ENCODE data around the gene TSPEAR.
"Not testable (repeated sequence)": the region's sequence is repeated elsewhere in the genome, so short reads cannot be mapped to it uniquely, and the experiment has no call there.

TSPEAR gene

GRCh38 chr21:44702973-44703730 is 8.2 kb downstream of the TSPEAR start:
- DNase-seq (ENCODE audit: low read depth, low spot score) = no peak

- DNase-seq (ENCODE audit: low read depth, low spot score) = no peak
These were observed 9.0 kb downstream of the TSPEAR start for GRCh38 chr21:44702111-44702972.

GRCh38 chr21:44701541-44701940 is 9.8 kb downstream of the TSPEAR start:
- DNase-seq (ENCODE audit: low read depth, low spot score) = no peak

GRCh38 chr21:44701023-44701400 is 10.4 kb downstream of the TSPEAR start:
- no peak for DNase-seq (ENCODE audit: low read depth, low spot score)

GRCh38 chr21:44700101-44701022 is 11.0 kb downstream of the TSPEAR start:
- DNase-seq (ENCODE audit: low read depth, low spot score) = no peak

- DNase-seq (ENCODE audit: low read depth, low spot score) = no peak
These were observed 11.8 kb downstream of the TSPEAR start for GRCh38 chr21:44699502-44700001.

GRCh38 chr21:44697811-44698734 is 13.3 kb downstream of the TSPEAR start:
- DNase-seq (ENCODE audit: low read depth, low spot score) = no peak

- DNase-seq (ENCODE audit: low read depth, low spot score) = not testable (repeated sequence)
These were observed 14.1 kb downstream of the TSPEAR start, which contains the start of gene KRTAP10-12 for GRCh38 chr21:44697172-44697810. Gene KRTAP10-12, plus strand, starts transcription at chr21:44697172. Its CDS starts 30 bp downstream, at chr21:44697202.

GRCh38 chr21:44696572-44696971 is 14.8 kb downstream of the TSPEAR start:
- no peak for DNase-seq (ENCODE audit: low read depth, low spot score)

- no peak for DNase-seq (ENCODE audit: low read depth, low spot score)
These were observed 15.7 kb downstream of the TSPEAR start for GRCh38 chr21:44695641-44696040.

- no peak for DNase-seq (ENCODE audit: low read depth, low spot score)
These were observed 16.2 kb downstream of the TSPEAR start for GRCh38 chr21:44695184-44695583.

- DNase-seq (ENCODE audit: low read depth, low spot score) = no peak
These were observed 16.6 kb downstream of the TSPEAR start for GRCh38 chr21:44694776-44695175.

GRCh38 chr21:44692798-44693512 is 18.4 kb downstream of the TSPEAR start:
- no peak for DNase-seq (ENCODE audit: low read depth, low spot score)

- DNase-seq (ENCODE audit: low read depth, low spot score) = no peak
These were observed 19.7 kb downstream of the TSPEAR start for GRCh38 chr21:44691686-44692085.

GRCh38 chr21:44689740-44690139 is 21.6 kb downstream of the TSPEAR start:
- DNase-seq (ENCODE audit: low read depth, low spot score) = not testable (repeated sequence)

GRCh38 chr21:44687671-44688070 is 23.7 kb downstream of the TSPEAR start:
- no peak for DNase-seq (ENCODE audit: low read depth, low spot score)

GRCh38 chr21:44686843-44687561 is 24.4 kb downstream of the TSPEAR start:
- no peak for DNase-seq (ENCODE audit: low read depth, low spot score)

- DNase-seq (ENCODE audit: low read depth, low spot score) = no peak
These were observed 25.2 kb downstream of the TSPEAR start for GRCh38 chr21:44686000-44686781.
